WTC11 (cell line): Measurements from ENCODE around the gene CSTPP1.

Experiments
- ATF1 ChIP-seq: sonication (generic); formaldehyde crosslinking; IDR thresholded peaks from 2 replicates; pipeline ENCODE4 v1.8.1; 2023; ENCODE audit warnings: mild to moderate bottlenecking, moderate library complexity, missing genetic modification reagents
- ESRRA ChIP-seq: sonication (generic); formaldehyde crosslinking; IDR thresholded peaks from 2 replicates; pipeline ENCODE4 v1.8.1; 2022; ENCODE audit warnings: mild to moderate bottlenecking, missing genetic modification reagents, borderline replicate concordance
- MYBL2 ChIP-seq: sonication (generic); formaldehyde crosslinking; IDR thresholded peaks from 2 replicates; pipeline ENCODE4 v1.8.1; 2023; ENCODE audit warnings: mild to moderate bottlenecking, moderate library complexity, missing genetic modification reagents
- ZBTB21 ChIP-seq: sonication (generic); formaldehyde crosslinking; IDR thresholded peaks from 2 replicates; pipeline ENCODE4 v1.8.1; 2023; ENCODE audit warnings: mild to moderate bottlenecking, missing genetic modification reagents, borderline replicate concordance
- ZNF263 ChIP-seq: sonication (generic); formaldehyde crosslinking; IDR thresholded peaks from 2 replicates; pipeline ENCODE4 v1.8.1; 2022; ENCODE audit warnings: low read depth, mild to moderate bottlenecking, moderate library complexity, missing genetic modification reagents
- TF ChIP-seq, protein P1 (sequence below): sonication (generic); formaldehyde crosslinking; conservative IDR thresholded peaks from 2 replicates; pipeline ENCODE4 v1.8.1; 2023; ENCODE audit warnings: mild to moderate bottlenecking, low read depth, missing genetic modification reagents, moderate library complexity
- TF ChIP-seq, protein P2 (sequence below): fragments of 200-600 bp; IDR thresholded peaks from 2 replicates; pipeline ENCODE4 v1.8.0; 2022; ENCODE audit warnings: antibody characterized with exemption
- TF ChIP-seq, protein P3 (sequence below): sonication (generic); formaldehyde crosslinking; IDR thresholded peaks from 2 replicates; pipeline ENCODE4 v1.8.0; 2022; ENCODE audit warnings: mild to moderate bottlenecking, missing genetic modification reagents
- TF ChIP-seq, protein P4 (sequence below): sonication (generic); formaldehyde crosslinking; IDR thresholded peaks from 2 replicates; pipeline ENCODE4 v1.8.0; 2022; ENCODE audit warnings: mild to moderate bottlenecking, missing genetic modification reagents
- TF ChIP-seq, protein P5 (sequence below): sonication (generic); formaldehyde crosslinking; IDR thresholded peaks from 2 replicates; pipeline ENCODE4 v1.8.0; 2022; ENCODE audit warnings: mild to moderate bottlenecking, missing genetic modification reagents
- TF ChIP-seq, protein P6 (sequence below): sonication (generic); formaldehyde crosslinking; IDR thresholded peaks from 2 replicates; pipeline ENCODE4 v1.8.1; 2022; ENCODE audit warnings: mild to moderate bottlenecking, moderate library complexity, missing genetic modification reagents
- TF ChIP-seq, protein P7 (sequence below): sonication (generic); formaldehyde crosslinking; IDR thresholded peaks from 2 replicates; pipeline ENCODE4 v1.8.0; 2023; ENCODE audit warnings: missing genetic modification reagents, mild to moderate bottlenecking, borderline replicate concordance

DNA sequence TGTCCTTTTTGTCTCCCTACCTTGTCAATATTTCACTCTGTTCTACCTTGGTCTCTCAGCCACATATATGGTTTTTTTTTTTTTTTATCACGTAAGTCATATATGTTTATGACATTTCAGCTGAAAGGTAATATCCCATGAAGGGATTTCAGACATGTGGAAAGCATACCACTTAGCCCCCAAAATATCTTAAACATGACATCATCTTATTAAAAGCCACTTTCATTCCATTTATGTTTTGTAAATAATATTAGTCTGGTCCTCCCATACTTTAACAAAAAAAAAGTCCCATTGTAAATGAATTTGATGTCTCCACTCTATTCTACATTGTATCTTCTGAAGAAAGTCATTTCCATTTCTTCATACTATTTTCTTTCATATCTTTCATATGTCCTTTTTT is 85.4 kb downstream of the CSTPP1 start:
- TF ChIP-seq, protein P1, sequence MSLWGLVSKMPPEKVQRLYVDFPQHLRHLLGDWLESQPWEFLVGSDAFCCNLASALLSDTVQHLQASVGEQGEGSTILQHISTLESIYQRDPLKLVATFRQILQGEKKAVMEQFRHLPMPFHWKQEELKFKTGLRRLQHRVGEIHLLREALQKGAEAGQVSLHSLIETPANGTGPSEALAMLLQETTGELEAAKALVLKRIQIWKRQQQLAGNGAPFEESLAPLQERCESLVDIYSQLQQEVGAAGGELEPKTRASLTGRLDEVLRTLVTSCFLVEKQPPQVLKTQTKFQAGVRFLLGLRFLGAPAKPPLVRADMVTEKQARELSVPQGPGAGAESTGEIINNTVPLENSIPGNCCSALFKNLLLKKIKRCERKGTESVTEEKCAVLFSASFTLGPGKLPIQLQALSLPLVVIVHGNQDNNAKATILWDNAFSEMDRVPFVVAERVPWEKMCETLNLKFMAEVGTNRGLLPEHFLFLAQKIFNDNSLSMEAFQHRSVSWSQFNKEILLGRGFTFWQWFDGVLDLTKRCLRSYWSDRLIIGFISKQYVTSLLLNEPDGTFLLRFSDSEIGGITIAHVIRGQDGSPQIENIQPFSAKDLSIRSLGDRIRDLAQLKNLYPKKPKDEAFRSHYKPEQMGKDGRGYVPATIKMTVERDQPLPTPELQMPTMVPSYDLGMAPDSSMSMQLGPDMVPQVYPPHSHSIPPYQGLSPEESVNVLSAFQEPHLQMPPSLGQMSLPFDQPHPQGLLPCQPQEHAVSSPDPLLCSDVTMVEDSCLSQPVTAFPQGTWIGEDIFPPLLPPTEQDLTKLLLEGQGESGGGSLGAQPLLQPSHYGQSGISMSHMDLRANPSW (CRISPR knock-in tag), result no peak
- TF ChIP-seq ESRRA (CRISPR knock-in tag), result no peak
- no peak for TF ChIP-seq MYBL2 (CRISPR knock-in tag)
- TF ChIP-seq ZBTB21 (CRISPR knock-in tag), result no peak
- no peak for TF ChIP-seq ATF1
- TF ChIP-seq ZNF263, result no peak
- TF ChIP-seq, protein P2, sequence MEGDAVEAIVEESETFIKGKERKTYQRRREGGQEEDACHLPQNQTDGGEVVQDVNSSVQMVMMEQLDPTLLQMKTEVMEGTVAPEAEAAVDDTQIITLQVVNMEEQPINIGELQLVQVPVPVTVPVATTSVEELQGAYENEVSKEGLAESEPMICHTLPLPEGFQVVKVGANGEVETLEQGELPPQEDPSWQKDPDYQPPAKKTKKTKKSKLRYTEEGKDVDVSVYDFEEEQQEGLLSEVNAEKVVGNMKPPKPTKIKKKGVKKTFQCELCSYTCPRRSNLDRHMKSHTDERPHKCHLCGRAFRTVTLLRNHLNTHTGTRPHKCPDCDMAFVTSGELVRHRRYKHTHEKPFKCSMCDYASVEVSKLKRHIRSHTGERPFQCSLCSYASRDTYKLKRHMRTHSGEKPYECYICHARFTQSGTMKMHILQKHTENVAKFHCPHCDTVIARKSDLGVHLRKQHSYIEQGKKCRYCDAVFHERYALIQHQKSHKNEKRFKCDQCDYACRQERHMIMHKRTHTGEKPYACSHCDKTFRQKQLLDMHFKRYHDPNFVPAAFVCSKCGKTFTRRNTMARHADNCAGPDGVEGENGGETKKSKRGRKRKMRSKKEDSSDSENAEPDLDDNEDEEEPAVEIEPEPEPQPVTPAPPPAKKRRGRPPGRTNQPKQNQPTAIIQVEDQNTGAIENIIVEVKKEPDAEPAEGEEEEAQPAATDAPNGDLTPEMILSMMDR, result no peak
- TF ChIP-seq, protein P3, sequence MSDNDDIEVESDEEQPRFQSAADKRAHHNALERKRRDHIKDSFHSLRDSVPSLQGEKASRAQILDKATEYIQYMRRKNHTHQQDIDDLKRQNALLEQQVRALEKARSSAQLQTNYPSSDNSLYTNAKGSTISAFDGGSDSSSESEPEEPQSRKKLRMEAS (CRISPR knock-in tag), result no peak
- TF ChIP-seq, protein P4, sequence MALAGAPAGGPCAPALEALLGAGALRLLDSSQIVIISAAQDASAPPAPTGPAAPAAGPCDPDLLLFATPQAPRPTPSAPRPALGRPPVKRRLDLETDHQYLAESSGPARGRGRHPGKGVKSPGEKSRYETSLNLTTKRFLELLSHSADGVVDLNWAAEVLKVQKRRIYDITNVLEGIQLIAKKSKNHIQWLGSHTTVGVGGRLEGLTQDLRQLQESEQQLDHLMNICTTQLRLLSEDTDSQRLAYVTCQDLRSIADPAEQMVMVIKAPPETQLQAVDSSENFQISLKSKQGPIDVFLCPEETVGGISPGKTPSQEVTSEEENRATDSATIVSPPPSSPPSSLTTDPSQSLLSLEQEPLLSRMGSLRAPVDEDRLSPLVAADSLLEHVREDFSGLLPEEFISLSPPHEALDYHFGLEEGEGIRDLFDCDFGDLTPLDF (CRISPR knock-in tag), result no peak
- TF ChIP-seq, protein P5, sequence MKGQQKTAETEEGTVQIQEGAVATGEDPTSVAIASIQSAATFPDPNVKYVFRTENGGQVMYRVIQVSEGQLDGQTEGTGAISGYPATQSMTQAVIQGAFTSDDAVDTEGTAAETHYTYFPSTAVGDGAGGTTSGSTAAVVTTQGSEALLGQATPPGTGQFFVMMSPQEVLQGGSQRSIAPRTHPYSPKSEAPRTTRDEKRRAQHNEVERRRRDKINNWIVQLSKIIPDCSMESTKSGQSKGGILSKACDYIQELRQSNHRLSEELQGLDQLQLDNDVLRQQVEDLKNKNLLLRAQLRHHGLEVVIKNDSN (CRISPR knock-in tag), result no peak
- TF ChIP-seq, protein P6, sequence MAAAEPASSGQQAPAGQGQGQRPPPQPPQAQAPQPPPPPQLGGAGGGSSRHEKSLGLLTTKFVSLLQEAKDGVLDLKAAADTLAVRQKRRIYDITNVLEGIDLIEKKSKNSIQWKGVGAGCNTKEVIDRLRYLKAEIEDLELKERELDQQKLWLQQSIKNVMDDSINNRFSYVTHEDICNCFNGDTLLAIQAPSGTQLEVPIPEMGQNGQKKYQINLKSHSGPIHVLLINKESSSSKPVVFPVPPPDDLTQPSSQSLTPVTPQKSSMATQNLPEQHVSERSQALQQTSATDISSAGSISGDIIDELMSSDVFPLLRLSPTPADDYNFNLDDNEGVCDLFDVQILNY (CRISPR knock-in tag), result no peak
- TF ChIP-seq, protein P7, sequence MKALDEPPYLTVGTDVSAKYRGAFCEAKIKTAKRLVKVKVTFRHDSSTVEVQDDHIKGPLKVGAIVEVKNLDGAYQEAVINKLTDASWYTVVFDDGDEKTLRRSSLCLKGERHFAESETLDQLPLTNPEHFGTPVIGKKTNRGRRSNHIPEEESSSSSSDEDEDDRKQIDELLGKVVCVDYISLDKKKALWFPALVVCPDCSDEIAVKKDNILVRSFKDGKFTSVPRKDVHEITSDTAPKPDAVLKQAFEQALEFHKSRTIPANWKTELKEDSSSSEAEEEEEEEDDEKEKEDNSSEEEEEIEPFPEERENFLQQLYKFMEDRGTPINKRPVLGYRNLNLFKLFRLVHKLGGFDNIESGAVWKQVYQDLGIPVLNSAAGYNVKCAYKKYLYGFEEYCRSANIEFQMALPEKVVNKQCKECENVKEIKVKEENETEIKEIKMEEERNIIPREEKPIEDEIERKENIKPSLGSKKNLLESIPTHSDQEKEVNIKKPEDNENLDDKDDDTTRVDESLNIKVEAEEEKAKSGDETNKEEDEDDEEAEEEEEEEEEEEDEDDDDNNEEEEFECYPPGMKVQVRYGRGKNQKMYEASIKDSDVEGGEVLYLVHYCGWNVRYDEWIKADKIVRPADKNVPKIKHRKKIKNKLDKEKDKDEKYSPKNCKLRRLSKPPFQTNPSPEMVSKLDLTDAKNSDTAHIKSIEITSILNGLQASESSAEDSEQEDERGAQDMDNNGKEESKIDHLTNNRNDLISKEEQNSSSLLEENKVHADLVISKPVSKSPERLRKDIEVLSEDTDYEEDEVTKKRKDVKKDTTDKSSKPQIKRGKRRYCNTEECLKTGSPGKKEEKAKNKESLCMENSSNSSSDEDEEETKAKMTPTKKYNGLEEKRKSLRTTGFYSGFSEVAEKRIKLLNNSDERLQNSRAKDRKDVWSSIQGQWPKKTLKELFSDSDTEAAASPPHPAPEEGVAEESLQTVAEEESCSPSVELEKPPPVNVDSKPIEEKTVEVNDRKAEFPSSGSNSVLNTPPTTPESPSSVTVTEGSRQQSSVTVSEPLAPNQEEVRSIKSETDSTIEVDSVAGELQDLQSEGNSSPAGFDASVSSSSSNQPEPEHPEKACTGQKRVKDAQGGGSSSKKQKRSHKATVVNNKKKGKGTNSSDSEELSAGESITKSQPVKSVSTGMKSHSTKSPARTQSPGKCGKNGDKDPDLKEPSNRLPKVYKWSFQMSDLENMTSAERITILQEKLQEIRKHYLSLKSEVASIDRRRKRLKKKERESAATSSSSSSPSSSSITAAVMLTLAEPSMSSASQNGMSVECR (CRISPR knock-in tag), result no peak
